Left colon (tissue), 2 donors: ENCODE results near the gene ATG5. TPM values are rescaled to one million over a fixed set of nuclear protein-coding genes. Genes with fewer than 3 reads are reported as not detected.
A peak's percentile ranks its signal among the peaks of the same experiment; 100 is the strongest.
"Not testable (repeated sequence)": the region's sequence is repeated elsewhere in the genome, so short reads cannot be mapped to it uniquely, and the experiment has no call there.

Experiments
- ATAC-seq: fragments of 200-7000 bp; cut with Tn5 transposase; one replicate; pipeline ENCODE4 v1.9.1; 2020; ENCODE audit warnings: mild to moderate bottlenecking, moderate library complexity
- DNase-seq, 2 donors: peaks; one replicate each; pipeline ENCODE4 v3.0.0-alpha.2; 2020
- intact Hi-C, 2 donors: fragments of 100-400 bp; cut with DNase I in 1 of 2; cut with micrococcal nuclease in 1 of 2; formaldehyde crosslinking; loops; one replicate each; pipeline versions ENCODE4 v1.11.2 to v1.14.0; 2022; cut with DNase I, micrococcal nuclease
- total RNA-seq, 2 donors: library from RNA; stranded (reverse); fragmentation: NEBNext Ultra II Directional; extraction: Animal tissue kit (Norgen Biotek cat#: 25700); gene quantifications; one replicate each; pipeline ENCODE4 v1.2.1, GENCODE V29; 2021
- donor health status: DM: no; HTN: no; CAD: no.
- donor health status: DM: yes; HTN: yes; CAD: no.

ATG5 gene
- total RNA-seq, 2 donors from 2014 or later: 43.7 to 46.7 TPM

- ATAC-seq (no peak), DNase-seq (no peak)
- intact Hi-C loops: no loop called here
These were observed 55.1 kb downstream of the ATG5 start for GRCh38 chr6:106270414-106270813.

DNA sequence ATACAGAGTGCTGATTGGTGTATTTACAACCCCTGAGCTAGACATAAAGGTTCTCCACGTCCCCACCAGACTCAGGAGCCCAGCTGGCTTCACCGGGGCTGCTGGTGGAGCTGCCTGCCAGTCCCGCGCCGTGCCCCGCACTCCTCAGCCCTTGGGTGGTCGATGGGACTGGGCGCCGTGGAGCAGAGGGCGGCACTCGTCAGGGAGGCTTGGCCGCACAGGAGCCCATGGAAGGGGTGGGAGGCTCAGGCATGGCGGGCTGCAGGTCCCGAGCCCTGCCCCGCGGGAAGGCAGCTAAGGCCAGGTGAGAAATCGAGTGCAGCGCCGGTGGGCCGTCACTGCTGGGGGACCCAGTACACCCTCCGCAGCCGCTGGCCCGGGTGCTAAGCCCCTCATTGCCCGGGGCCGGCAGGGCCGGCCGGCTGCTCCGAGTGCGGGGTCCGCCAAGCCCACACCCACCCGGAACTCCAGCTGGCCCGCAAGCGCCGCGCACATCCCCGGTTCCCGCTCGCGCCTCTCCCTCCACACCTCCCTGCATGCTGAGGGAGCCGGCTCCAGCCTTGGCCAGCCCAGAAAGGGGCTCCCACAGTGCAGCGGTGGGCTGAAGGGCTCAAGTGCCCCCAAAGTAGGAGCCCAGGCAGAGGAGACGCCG, 56.2 kb downstream of the ATG5 start:
- ATAC-seq, intact Hi-C loops, DNase-seq: not testable (repeated sequence)

GRCh38 chr6:106268500-106268899, 57.1 kb downstream of the ATG5 start:
- intact Hi-C loops, DNase-seq, ATAC-seq: not testable (repeated sequence)

DNA sequence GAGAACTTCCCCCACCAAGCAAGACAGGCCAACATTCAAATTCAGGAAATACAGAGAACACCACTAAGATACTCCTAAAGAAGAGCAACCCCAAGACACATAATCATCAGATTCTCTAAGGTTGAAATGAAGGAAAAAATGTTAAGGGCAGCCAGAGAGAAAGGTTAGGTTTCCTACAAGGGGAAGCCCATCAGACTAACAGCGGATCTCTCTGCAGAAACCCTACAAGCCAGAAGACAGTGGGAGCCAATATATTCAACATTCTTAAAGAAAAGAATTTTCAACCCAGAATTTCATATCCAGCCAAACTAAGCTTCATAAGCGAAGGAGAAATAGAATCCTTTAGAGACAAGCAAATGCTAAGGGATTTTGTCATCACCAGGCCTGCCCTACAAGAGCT, 61.1 kb downstream of the ATG5 start:
- intact Hi-C loops, DNase-seq, ATAC-seq: not testable (repeated sequence)

DNA sequence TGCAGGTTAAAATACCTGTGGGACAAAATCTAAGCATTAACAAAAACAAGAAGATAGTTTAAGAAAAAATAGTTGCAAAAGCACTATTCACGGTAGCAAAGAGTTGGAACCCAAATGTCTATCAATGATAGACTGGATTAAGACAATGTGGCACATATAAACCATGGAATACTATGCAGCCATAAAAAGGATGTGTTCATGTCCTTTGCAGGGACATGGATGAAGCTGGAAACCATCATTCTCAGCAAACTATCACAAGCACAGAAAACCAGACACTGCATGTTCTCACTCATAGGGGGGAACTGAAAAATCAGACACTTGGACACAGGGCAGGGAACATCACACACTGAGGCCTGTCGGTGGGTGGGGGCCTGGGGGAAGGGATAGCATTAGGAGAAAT, 65.8 kb downstream of the ATG5 start:
- ATAC-seq, intact Hi-C loops: not testable (repeated sequence)

GRCh38 chr6:106258726-106259125, 66.8 kb downstream of the ATG5 start:
- DNase-seq (no peak), ATAC-seq (no peak)
- intact Hi-C loops: no loop called here

More for the DNA sequence above, 65.8 kb downstream of the ATG5 start:
- DNase-seq: not testable (repeated sequence)

GRCh38 chr6:106257195-106257594, 68.4 kb downstream of the ATG5 start:
- ATAC-seq (no peak), DNase-seq (no peak)
- intact Hi-C loops: no loop called here

DNA sequence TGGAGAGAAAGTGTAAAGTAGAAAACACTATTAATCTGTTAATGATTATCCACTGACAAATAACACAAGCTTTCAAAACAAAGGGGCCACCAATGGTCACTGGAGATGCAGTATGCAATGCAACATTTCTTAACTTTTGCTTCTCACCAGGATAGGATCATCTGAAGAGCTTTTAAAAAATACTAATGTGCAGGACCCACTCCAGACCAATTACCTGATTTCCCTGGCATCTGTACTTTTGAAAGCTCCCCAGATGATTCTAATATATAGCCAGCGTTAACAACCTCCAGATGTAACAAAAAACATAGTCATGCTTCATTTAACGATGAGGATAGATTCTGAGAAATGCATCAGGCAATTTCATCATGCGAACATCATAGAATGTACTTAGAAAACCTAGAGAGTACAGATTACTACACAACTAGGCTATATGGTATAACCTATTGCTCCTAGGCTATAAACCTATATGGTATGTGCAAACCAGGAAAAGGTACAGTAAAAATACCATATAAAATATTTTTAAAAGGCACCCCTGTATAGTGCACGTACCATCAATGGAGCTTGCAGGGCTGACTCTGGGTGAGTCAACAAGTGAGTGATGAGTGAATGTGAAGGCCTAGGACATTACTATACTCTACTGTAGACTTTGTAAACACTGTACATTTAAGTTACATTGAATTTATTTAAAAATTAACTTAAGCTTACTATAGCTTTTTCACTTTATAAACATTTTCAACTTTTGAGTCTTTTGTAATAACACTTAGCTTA, 69.2 kb downstream of the ATG5 start:
- peak; percentile 77 for ATAC-seq
- intact Hi-C loops: no loop called here
- no peak for DNase-seq

DNA sequence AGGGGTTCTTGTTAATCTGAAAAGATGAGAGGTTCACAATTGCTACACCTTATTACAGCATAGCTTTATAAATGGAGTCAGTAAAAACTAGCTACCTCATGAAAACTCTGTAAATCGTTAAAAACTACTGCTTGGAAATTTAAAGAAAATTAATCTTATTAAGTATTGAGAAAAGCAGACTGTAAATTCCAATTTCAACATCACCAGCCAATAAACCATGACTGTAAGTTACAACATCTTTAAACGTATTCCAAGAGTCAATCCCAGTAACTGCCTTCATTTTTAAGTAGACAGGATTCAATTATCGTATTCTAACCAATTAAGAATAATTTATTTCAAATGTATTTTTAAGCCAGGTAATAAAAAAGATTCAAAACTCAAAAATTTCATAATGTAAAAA, 70.3 kb downstream of the ATG5 start:
- DNase-seq: no peak
- intact Hi-C loops: no loop called here
- no peak for ATAC-seq

DNA sequence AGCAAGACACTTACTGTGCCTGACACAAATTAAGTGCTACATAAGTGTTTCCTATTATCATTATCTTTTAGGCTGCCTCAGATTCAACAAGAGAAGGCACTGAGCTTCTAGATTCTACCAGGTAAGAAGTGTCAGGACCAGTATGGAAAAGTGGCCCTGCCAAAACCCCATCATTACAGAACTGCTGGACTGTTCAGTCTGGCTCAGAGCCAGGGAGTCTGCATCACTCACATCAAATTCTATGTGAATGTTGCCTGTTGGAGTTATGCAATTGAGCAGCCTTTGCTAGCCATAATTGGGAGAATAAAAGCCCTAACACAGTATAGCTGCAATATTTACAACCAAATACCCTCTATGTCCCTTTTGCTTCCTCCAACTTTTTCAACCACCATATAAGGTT, 70.9 kb downstream of the ATG5 start:
- intact Hi-C loops: no loop called here
- no peak for DNase-seq
- no peak for ATAC-seq

- DNase-seq: no peak
- ATAC-seq: no peak
- intact Hi-C loops: no loop called here
These were observed 71.8 kb downstream of the ATG5 start for GRCh38 chr6:106253731-106254130.

- DNase-seq: no peak
- intact Hi-C loops: no loop called here
- no peak for ATAC-seq
These were observed 72.4 kb downstream of the ATG5 start for GRCh38 chr6:106253172-106253571.

DNA sequence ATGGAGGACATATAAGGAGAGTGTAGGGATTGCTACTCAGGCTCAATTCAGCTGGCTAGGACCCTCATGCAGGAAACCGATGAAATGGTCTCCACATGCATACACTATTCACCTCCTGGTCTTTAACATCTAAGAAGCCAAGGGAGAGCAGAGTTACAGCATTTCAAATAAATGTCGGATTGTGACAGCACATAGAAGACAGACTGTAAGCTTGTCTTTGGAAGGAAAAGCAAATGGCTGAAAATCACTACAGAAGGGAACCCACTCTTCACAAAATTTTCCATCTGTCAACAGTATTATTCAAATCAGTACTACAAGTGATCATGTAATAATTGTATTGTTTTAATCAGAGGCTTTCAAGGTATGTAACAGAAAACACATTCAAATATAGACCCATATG, 72.9 kb downstream of the ATG5 start:
- intact Hi-C loops: no loop called here
- DNase-seq (no peak), ATAC-seq (no peak)

- DNase-seq, intact Hi-C loops, ATAC-seq: not testable (repeated sequence)
These were observed 73.9 kb downstream of the ATG5 start for GRCh38 chr6:106251531-106252255.

DNA sequence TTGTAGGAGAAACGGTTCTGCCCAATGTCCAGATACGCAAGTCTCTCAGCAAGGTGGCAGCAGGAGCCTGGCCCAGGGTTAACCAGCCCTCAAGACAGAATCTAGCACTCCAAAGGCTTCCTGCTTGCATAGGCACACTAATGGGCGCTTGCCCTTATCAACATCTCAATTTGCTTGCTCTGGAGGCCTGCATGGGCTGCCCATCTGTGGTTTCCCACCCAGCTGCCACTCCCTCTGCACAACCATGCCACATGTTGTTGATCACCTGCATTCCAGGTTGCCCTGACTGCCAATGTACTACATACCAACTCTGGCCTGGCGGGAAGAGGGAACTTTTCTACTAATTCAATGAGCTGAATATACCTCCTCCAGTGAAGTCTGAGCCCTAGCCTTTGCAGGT, 74.6 kb downstream of the ATG5 start:
- ATAC-seq (peak; percentile 83), DNase-seq (peak; percentile 19 to 34)
- intact Hi-C loops: no loop called here

GRCh38 chr6:106249658-106250057, 75.9 kb downstream of the ATG5 start:
- ATAC-seq (no peak), DNase-seq (no peak)
- intact Hi-C loops: no loop called here

- DNase-seq: no peak
- intact Hi-C loops: no loop called here
- no peak for ATAC-seq
These were observed 77.8 kb downstream of the ATG5 start for GRCh38 chr6:106247733-106248132.

- intact Hi-C loops: no loop called here
- DNase-seq (no peak), ATAC-seq (no peak)
These were observed 78.3 kb downstream of the ATG5 start for GRCh38 chr6:106247293-106247692.

- DNase-seq: no peak
- ATAC-seq: no peak
- intact Hi-C loops: no loop called here
These were observed 80.6 kb downstream of the ATG5 start for GRCh38 chr6:106244931-106245330.

DNA sequence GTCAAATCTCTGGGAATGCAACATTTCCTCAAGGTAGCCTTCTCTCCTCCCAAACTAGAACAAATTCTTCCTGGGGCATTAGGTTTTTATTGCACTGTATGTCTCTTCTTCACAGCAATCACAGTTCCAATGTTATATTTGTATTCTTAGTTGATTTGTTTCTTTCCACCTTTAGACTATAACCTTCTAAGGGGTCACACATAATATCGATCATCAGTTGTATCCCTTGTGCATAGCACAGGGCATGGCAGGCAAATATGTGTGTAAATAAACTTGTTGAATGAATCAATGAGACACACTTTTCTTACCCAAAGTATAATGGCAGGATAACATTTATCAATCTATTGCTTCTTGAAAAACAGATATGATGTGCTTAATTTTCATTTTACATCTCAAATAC, 81.0 kb downstream of the ATG5 start:
- intact Hi-C loops: no loop called here
- no peak for DNase-seq
- ATAC-seq: no peak
